ENCODE measurements around the gene CNGA2.

DNA sequence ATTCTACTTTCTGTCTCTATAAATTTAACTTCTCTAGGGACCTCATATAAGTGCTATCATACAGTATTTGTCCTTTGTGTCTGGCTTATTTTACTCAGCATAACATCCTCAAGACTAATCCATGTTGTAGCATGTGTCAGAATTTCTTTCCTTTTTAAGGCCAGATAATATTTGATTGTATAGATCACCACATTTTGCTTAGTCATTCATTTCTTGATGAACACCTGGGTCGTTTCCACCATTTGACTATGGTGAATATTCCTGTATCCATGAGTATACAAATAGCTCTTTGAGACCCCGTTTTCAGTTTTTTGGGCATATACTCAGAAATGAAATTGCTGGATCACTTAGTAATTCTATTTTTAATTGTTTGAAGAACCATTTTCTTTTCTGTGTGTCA, 12.0 kb downstream of the CNGA2 start:
- TF ChIP-seq POLR2A (IDR thresholded peaks at IDR 0.05) = no peak
- TF ChIP-seq, protein P1, sequence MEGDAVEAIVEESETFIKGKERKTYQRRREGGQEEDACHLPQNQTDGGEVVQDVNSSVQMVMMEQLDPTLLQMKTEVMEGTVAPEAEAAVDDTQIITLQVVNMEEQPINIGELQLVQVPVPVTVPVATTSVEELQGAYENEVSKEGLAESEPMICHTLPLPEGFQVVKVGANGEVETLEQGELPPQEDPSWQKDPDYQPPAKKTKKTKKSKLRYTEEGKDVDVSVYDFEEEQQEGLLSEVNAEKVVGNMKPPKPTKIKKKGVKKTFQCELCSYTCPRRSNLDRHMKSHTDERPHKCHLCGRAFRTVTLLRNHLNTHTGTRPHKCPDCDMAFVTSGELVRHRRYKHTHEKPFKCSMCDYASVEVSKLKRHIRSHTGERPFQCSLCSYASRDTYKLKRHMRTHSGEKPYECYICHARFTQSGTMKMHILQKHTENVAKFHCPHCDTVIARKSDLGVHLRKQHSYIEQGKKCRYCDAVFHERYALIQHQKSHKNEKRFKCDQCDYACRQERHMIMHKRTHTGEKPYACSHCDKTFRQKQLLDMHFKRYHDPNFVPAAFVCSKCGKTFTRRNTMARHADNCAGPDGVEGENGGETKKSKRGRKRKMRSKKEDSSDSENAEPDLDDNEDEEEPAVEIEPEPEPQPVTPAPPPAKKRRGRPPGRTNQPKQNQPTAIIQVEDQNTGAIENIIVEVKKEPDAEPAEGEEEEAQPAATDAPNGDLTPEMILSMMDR (IDR thresholded peaks at IDR 0.05) = no peak
